Endothelial cell of umbilical vein (primary cell): ENCODE data around the gene VAMP2.
"Not testable (repeated sequence)": the region's sequence is repeated elsewhere in the genome, so short reads cannot be mapped to it uniquely, and the experiment has no call there.

Experiments
- JUN ChIP-seq: IDR thresholded peaks from 2 replicates; pipeline ENCODE4 v1.6.1; 2011; ENCODE audit warnings: borderline replicate concordance, low read depth; ENCODE audit not compliant: insufficient read length, insufficient read depth
- POLR2A ChIP-seq: IDR thresholded peaks from 2 replicates; pipeline ENCODE4 v1.6.1; 2012; ENCODE audit warnings: low read depth, mild to moderate bottlenecking, control low read depth, low read length
- POLR2AphosphoS5 ChIP-seq: IDR thresholded peaks from 2 replicates; pipeline ENCODE4 v1.6.1; 2012; ENCODE audit warnings: low read depth, mild to moderate bottlenecking, control low read depth, low read length, moderate library complexity; ENCODE audit not compliant: insufficient read depth
- TF ChIP-seq, protein P1 (sequence below), 2 donors: IDR thresholded peaks; 1 replicate in 1 of 2; 2 replicates in 1 of 2; pipeline ENCODE4 v1.5.1; 2011; ENCODE audit warnings: low read length in 2 of 2, mild to moderate bottlenecking in 2 of 2, moderate library complexity in 2 of 2, control low read depth in 1 of 2, inconsistent platforms in 1 of 2, low read depth in 1 of 2; ENCODE audit not compliant: insufficient read depth in 1 of 2; ENCODE audit errors: extremely low read depth in 1 of 2

DNA sequence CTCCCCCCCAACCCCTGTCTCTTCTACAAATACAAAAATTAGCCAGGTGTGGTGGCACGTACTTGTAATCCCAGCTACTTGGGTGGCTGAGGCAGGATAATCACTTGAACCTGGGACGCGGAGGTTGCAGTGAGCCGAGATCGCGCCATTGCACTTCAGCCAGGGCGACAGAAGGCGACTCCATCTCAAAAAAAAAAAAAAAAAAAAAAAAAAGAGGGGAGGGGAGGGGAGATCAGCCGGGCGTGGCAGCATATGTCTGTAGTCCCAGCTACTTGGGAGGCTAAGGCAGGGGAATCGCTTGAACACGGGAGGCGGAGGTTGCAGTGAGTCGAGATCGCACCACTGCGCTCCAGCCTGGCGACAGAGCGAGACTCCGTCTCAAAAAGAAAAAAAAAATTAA lies 7.4 kb upstream of the VAMP2 start:
- TF ChIP-seq, protein P1, sequence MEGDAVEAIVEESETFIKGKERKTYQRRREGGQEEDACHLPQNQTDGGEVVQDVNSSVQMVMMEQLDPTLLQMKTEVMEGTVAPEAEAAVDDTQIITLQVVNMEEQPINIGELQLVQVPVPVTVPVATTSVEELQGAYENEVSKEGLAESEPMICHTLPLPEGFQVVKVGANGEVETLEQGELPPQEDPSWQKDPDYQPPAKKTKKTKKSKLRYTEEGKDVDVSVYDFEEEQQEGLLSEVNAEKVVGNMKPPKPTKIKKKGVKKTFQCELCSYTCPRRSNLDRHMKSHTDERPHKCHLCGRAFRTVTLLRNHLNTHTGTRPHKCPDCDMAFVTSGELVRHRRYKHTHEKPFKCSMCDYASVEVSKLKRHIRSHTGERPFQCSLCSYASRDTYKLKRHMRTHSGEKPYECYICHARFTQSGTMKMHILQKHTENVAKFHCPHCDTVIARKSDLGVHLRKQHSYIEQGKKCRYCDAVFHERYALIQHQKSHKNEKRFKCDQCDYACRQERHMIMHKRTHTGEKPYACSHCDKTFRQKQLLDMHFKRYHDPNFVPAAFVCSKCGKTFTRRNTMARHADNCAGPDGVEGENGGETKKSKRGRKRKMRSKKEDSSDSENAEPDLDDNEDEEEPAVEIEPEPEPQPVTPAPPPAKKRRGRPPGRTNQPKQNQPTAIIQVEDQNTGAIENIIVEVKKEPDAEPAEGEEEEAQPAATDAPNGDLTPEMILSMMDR (IDR thresholded peaks at IDR 0.05; ENCODE audit: extremely low read depth in 1 of 2, insufficient read depth in 1 of 2, low read depth in 1 of 2, low read length in 2 of 2) = not testable (repeated sequence)
- TF ChIP-seq POLR2AphosphoS5, POLR2A, JUN: not testable (repeated sequence)
